ENCODE data around the gene STAT6.
"Not testable (repeated sequence)": the region's sequence is repeated elsewhere in the genome, so short reads cannot be mapped to it uniquely, and the experiment has no call there.

Gene STAT6

GRCh38 chr12:57085999-57086492, 25.1 kb downstream of the STAT6 start:
- no peak for DNase-seq

- no peak for DNase-seq
Observed at GRCh38 chr12:57080855-57081254, 30.3 kb downstream of the STAT6 start.

- no peak for DNase-seq
Observed at GRCh38 chr12:57079821-57080220, 31.3 kb downstream of the STAT6 start.

GRCh38 chr12:57078519-57079404, 32.4 kb downstream of the STAT6 start, which contains the start of gene NEMP1:
NEMP1 (minus strand) TSS chr12:57078791; CDS start chr12:57078745, 46 bp downstream.
- peak; percentile 99 to 100 for DNase-seq

DNA sequence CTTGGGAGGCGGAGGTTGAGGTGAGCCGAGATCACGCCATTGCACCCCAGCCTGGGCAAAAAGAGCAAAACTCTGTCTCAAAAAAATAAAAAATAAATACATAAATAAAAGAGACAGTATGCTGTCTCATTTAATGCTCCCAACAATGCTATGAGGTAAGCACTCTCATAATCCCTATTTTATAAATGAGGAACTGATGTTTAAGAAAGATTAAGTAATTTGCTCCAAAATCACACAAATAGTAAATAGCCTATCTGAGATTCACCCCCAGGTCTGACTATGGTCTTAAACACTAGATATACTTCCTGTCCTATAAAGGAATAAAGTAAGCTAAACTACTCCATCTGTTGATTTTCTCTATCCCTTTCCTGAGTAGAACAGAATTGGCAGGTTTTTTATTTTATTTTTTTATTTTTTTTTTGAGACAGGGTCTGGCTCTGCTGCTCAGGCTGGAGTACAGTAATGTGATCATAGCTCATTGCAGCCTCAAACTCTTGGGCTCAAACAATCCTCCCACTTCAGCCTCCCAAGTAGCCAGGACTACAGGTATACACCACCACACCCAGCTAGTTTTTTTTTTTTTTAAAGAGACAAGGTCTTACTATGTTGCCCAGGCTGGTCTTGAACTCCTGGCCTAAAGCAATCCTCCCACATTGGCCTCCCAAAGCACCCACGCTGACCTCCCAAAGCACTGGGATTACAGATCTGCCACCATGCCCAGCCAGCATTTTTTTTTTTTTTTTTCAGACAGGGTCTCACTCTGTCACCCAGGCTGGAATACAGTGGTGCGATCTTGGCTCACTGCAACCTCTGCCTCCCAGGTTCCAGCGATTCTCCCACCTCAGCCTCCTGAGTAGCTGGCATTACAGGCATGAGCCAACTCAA, 37.4 kb downstream of the STAT6 start:
- not testable (repeated sequence) for DNase-seq

DNA sequence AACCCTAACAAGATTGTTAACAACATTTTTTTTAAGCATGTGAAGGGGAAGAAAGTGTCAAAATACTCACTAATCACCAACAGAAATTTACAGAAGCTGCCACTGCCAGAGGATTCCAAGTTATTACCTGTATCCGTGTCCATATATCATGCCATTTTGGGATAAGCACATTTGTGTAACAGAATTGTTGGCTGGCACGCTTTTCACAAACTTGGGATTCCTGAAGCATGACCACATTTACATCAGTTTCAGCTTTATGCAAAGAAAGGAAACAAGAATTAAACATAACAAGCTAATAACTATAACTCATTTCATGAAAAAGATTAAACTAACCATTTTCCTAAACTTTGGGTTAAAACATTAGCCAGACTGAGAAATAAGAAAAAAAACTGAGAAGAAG, 38.5 kb downstream of the STAT6 start:
- no peak for DNase-seq

GRCh38 chr12:57069523-57069922, 41.6 kb downstream of the STAT6 start:
- no peak for DNase-seq

GRCh38 chr12:57066245-57066644, 44.9 kb downstream of the STAT6 start:
- no peak for DNase-seq

DNA sequence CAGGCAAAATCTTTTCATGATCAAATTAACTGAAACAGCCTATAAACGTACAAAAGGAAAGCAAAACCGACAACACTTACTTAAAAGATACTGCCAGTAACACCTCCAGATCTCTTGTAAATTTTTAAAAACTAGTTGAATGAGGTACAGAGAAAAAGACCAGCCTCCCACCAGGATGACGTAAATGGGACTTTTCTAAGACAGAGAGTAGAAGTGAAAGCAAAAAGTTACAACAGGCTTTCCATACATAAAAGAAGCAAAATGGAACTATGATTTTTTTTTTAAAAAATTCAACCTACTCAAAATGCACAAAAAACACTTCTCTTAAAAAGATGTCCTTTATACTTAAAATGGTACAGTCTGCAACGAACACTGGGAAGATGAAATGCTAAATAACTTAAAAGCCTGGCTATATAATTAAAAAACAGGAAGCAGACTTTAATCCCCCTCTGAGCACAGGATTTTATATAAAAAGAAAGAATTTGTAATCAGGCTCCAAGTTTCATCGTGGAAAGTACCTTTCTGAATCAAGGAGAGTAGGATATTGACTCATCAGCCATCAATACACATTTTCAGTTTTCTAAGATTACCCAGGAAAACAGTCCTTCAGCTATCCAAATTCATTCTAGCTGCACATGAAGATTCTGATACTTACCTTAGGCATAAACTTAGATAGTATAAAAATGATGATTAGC, 47.0 kb downstream of the STAT6 start:
- DNase-seq: no peak

DNA sequence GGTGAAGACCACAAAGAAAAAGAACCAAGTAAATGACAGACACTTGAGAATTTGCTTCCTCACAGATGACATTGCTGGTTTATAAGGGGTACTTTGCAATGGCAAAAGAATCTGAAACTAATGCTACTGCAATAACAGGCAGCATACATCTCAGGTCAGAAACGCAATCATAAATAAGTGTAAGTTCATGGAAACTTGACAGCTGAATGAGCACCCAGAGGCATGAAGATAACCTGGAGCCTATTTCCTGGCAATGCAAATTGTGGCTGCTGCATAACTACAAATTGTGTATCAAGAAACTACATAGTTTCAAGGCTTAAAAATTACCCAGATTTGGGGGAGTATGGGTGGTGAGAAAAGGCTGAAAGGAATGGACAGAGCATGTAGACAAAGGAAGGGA, 52.7 kb downstream of the STAT6 start:
- DNase-seq: no peak

DNA sequence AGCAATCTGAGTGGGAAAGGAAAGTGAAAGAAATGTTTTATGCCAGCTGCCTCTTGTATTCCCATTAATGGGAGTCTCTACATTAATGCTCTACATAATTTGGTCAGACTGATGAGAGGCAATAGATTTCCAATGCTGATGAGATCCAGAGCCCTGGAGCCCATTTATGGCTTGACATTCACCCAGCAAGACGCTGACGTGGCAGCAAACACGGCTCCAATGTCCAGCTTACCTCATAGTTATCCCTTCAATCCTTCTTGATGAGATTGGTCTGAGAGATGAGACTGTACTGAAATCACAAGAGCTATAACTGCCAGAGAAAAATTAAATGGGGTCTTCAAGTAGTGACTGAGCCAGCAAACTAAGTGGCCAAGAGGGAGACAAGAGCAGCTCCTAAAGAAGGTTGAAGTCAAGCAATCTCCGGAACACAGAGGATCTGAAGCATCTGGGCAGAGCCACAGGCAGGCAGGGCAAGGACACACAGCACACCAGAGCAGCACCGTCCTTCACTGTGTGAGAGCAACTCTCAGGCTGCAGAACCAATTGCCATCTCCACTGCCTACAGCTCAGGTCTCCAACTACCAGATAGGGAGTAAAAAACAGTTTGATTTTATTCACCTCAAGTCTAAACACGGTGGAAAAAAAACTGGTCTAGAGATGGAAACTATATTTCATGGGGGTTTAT, 54.0 kb downstream of the STAT6 start:
- no peak for DNase-seq

DNA sequence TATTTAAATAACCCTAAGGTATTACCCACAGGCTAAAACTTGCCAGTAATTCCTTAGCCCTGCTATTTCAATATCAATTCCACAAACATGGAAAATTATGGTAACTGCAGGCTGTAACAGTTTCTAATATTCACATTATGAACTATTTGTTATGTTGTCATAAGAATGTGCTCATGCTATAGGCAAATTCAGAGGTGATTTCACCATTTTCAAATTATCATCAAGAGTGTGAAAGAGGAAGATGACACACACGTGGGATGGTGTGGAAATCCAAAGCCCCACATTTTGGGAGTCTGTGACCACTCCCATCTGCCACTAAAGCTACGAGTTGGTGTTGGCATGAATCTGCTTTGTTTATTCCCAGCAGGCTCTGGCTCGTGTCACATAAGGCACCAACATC, 55.3 kb downstream of the STAT6 start:
- no peak for DNase-seq

- DNase-seq: not testable (repeated sequence)
Observed at GRCh38 chr12:57053901-57054300, 57.3 kb downstream of the STAT6 start.

DNA sequence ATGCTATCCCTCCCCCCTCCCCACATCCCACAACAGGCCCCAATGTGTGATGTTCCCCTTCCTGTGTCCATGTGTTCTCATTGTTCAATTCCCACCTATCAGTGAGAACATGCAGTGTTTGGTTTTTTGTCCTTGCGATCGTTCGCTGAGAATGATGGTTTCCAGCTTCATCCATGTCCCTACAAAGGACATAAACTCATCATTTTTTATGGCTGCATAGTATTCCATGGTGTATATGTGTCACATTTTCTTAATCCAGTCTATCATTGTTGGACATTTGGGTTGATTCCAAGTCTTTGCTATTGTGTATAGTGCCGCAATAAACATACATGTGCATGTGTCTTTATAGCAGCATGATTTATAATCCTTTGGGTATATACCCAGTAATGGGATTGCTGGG, 58.0 kb downstream of the STAT6 start:
- not testable (repeated sequence) for DNase-seq

DNA sequence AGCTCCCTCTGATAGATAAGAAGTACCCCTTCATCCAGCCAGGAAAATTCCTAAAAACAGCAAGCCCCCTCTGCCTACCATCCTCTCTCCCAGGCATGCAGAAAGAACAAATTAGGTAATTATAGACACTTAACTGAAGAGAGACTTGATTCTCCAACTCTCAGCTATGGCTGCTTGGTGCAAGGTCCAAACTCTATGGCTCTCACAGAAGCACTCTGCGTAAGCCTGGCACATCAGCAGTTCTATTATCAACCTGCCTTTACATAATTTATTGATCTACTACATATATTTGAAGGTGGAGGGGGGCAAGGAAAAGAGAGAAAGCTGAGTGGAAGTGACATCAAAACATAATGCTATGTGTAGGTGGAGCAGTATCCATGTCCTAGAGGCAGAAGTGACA, 60.2 kb downstream of the STAT6 start:
- no peak for DNase-seq

GRCh38 chr12:57049890-57050289, 61.3 kb downstream of the STAT6 start, which contains the start of gene MYO1A:
MYO1A (minus strand) TSS chr12:57050129; CDS start chr12:57048323, 1,806 bp downstream.
- DNase-seq: no peak

DNA sequence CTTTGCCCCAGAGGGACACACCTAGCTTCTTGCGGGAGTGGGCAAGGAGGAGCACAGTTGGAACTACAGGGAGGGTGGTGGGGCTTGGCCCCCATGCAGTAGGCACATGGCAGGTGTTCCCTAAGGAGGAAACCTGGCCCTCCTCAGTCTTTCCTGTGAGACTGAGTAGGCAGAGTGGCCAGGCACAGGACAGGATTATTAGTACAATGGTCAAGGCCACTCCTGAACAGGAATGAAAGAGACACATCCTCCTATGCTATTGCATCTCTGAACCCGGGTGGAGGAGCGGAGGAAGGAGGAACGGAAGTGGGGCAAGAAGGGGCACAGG, 62.1 kb downstream of the STAT6 start:
- DNase-seq: no peak

GRCh38 chr12:57048423-57049118, 62.6 kb downstream of the STAT6 start:
- DNase-seq: no peak

DNA sequence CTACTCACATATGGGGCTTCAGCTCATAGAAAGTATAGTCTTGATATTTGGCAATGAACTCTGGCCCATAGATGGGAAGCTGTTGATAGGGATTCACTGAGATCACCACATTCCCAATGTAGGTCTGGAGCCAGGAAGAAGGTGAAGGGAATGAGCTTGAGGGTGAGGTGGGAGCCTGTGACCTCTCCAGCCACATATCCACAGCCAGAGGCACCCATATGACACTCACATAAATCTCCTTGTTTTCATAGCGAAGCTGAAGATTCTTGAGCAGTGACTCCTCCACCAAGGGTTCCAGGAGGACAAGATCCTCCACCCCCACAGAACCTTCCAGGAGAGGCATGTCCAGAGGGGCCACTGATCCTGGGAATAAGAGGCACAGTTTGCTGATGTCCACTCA, 63.2 kb downstream of the STAT6 start:
- DNase-seq: no peak

DNA sequence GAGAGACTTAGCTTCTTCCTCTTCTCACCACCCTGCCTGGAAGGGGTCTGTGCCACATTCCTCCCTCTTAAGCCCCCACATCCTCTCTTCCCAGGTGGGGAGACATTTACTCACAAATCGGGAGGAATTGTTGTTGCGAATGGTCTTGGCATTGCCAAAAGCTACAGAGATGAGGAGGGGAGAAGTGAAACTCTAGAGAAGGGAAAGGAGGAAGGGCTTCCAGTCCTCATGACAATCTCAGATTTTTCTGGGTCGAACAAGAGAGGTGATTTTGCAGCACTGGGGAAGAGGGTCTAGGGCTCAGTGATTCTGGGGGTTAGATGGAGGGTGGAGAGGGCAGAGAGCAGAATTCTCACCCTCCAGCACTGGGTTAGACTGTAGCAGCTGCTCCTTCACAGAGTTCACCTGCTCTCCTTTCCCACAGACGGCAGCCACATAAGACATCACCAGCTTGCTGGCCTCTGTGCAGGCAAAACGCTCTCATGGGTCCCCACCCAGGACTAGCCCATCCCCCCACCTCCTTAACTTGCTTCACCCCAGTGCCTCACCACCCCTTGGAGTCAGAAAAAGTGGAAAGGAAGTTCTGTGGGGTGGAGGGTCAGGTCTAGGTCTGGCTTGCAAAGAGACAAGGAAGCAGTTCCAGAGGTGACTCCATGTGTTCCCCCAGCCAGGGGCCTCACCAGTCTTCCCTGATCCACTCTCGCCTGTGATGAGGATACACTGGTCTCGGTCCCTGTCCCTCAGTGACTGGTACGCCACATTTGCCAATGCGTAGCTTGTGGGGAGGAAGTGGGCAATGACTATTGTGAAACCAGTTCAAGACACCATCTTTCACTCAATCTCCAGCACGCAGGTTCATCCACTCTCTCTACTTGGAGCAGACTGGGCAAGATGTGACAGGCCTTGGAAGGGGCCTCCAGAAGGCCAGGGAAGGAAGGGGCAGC, 63.9 kb downstream of the STAT6 start:
- DNase-seq: no peak
